ENCODE results near the gene HOXB9.

The HOXB9 gene

DNA sequence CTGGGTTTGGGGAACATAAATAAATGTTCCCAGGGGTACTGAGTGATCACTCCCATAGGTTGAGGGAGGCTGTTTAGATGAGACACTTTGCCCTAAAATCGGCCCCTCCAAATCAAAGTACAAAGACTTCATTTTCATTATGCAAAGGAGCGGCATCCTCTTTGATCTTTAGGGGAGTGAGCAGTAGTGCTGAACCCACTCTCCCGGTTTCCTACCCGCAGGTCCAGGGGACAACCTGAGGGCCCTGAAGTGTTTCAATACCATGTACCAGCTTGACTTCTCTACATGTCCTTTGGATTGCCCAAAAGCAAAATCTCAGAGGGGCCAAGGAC lies 25.0 kb downstream of the HOXB9 start:
- Mint-ChIP-seq H3K27ac (no peak overlapping the region), H3K4me3 (no peak overlapping the region), H3K9me3 (ENCODE audit: low read depth) (no peaks in the 10 kb centered on the region), H3K27me3 (peaks cover 58% of the 10 kb centered on the region), H3K4me1 (ENCODE audit: low read depth) (peaks cover 26% of the 10 kb centered on the region), H3K36me3 (no peaks in the 10 kb centered on the region)

DNA sequence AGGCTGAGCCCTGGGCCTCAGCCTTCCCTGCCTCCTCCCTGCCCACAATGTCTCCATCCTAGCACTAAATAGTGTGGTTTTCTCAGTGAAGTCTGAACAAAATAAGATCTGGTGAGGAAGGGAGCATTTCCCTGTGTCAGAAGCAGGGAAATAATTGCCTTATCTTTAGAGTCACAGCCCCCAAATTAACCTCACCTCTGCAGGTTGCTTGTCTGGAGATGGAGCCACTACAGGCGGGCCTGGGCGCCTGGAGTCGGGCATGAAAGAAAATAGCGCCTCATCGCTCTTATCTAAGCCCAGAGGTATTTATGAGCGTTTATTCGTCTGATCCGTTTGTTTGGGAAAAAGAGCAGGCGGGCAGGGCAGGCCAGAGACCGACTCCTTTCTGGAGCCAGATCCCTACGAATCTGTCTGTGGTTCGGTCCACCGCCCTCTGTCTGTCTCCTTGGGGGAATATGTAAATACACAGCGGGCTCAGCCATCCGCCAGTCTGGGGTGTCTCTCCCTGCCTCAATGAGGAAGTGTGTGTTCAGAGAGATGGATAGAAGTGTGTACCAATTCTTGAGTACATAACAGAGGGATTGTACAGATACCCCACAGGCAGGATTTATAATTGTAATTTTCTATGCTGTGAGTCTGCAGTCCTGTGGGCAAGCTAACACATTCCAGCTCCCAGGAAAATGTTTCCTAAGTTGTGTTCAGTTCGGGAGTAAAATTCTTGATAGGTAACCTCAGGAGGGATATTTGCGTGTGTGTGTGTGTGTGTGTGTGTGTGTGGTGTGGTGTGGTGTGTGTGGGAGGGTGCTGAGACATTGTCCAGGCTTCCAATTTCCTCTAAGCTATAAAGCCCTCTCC lies 25.7 kb downstream of the HOXB9 start:
- Mint-ChIP-seq H3K27me3 (peaks cover 59% of the 10 kb centered on the region), H3K4me1 (ENCODE audit: low read depth) (peaks cover 26% of the 10 kb centered on the region), H3K9me3 (ENCODE audit: low read depth) (no peaks in the 10 kb centered on the region), H3K36me3 (no peaks in the 10 kb centered on the region), H3K27ac (no peak overlapping the region), H3K4me3 (no peak overlapping the region)

DNA sequence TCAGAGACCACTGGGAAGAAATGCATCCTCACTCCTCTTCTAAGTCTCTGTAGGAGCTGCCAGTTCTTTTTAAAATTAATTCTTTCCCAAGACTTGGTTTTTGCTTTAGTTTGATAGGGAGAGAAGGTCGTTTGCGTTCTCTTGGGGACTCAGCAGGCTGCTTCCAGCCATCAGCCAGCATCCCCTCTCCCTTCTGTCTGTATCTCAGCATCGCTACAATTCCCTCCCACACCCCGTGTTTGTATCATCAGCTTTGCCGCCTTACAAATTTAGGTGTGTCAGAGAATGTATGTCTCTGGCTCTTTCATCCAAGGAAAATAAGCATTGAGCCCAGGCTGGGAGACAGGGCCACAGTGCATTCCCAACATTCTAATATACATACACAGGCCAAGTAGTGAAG lies 26.8 kb downstream of the HOXB9 start:
- no peak overlapping the region for H3K27ac Mint-ChIP-seq
- no peaks in the 10 kb centered on the region for H3K9me3 Mint-ChIP-seq (ENCODE audit: low read depth)
- H3K4me3 Mint-ChIP-seq, result no peak overlapping the region
- H3K36me3 Mint-ChIP-seq, result no peaks in the 10 kb centered on the region
- peaks cover 57% of the 10 kb centered on the region for H3K27me3 Mint-ChIP-seq
- H3K4me1 Mint-ChIP-seq (ENCODE audit: low read depth), result peaks cover 26% of the 10 kb centered on the region

DNA sequence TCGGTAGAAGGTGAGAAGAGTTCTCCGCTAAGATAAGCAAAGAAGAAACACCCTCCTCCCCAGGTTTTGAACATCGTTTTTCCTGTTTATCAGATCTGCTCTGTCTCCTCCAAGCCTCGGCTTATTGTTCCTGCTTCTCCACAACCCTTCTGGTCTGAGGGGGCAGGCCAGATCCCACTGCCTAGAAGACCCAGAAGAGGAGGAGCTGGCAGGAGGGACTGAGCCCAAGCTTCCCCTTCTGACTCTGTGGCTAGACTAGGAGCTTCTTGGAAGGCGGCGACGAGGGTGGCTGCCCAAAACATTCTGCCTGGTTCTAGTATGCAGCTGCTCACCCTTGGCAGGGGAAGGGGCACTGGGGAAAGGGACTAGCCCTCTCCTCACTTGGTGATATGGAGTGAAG lies 27.4 kb downstream of the HOXB9 start:
- Mint-ChIP-seq H3K27me3 (peaks cover 58% of the 10 kb centered on the region), H3K4me1 (ENCODE audit: low read depth) (peaks cover 30% of the 10 kb centered on the region), H3K4me3 (peak overlapping the region; percentile 88), H3K9me3 (ENCODE audit: low read depth) (no peaks in the 10 kb centered on the region), H3K27ac (no peak overlapping the region), H3K36me3 (no peaks in the 10 kb centered on the region)

DNA sequence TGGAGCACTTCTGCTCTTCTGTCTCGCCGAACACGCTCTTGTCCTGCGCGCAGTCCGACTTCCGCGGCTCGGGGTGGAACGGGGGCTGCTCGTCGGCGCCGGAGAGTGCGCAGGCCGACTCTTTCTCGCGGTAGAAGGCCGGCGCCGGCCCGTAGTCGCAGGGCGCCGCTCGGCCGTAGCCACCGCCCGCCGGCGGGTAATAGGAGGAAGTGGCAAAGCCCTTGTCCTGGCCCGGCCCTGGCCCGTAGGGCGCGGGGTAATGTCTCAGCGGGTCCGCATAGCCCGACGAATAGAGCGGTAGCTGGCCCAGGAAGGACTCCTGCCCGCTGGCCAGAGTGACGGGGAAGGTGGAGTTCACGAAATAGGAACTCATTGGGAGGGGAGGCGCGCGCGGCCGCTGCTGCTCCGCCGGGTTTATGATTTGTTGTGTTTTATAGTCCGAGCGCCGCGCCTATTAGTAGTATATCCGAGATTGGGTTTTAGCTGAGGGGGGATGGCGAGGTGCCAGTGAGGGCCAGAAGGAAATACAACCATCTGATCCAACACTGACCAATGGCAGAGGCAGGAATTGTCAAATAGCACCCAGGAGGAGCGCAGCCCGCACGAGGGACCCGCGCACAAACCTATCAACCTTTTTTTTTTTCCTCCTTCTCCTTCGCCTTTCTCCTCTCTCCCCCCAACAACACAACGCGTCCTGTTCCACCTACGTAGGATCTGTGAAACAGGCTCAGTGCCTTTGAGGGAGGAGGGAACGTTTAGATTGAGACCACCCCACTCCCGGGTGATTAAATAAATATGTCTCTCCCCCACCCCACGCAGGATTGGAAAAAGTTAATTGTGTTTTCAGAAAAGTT lies 28.2 kb downstream of the HOXB9 start:
- no peaks in the 10 kb centered on the region for H3K36me3 Mint-ChIP-seq
- H3K27ac Mint-ChIP-seq, result no peak overlapping the region
- peaks cover 37% of the 10 kb centered on the region for H3K4me1 Mint-ChIP-seq (ENCODE audit: low read depth)
- H3K4me3 Mint-ChIP-seq, result peak overlapping the region; percentile 88
- no peaks in the 10 kb centered on the region for H3K9me3 Mint-ChIP-seq (ENCODE audit: low read depth)
- H3K27me3 Mint-ChIP-seq, result peaks cover 51% of the 10 kb centered on the region

DNA sequence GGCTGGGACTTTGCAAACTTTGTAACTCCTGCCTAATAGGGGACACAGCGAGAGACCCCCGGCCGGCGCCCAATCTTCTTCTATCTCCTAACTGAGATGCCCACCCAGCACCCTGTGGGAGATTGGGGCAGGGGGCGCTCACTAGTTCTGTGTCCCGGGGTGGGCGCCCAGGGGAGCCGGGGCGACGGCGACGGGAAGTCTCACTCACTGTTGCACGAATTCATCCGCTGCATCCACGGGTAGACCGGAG lies 28.7 kb downstream of the HOXB9 start:
- H3K4me1 Mint-ChIP-seq (ENCODE audit: low read depth), result peaks cover 42% of the 10 kb centered on the region
- peak overlapping the region; percentile 88 for H3K4me3 Mint-ChIP-seq
- peaks cover 52% of the 10 kb centered on the region for H3K27me3 Mint-ChIP-seq
- no peaks in the 10 kb centered on the region for H3K9me3 Mint-ChIP-seq (ENCODE audit: low read depth)
- no peaks in the 10 kb centered on the region for H3K36me3 Mint-ChIP-seq
- H3K27ac Mint-ChIP-seq, result no peak overlapping the region

DNA sequence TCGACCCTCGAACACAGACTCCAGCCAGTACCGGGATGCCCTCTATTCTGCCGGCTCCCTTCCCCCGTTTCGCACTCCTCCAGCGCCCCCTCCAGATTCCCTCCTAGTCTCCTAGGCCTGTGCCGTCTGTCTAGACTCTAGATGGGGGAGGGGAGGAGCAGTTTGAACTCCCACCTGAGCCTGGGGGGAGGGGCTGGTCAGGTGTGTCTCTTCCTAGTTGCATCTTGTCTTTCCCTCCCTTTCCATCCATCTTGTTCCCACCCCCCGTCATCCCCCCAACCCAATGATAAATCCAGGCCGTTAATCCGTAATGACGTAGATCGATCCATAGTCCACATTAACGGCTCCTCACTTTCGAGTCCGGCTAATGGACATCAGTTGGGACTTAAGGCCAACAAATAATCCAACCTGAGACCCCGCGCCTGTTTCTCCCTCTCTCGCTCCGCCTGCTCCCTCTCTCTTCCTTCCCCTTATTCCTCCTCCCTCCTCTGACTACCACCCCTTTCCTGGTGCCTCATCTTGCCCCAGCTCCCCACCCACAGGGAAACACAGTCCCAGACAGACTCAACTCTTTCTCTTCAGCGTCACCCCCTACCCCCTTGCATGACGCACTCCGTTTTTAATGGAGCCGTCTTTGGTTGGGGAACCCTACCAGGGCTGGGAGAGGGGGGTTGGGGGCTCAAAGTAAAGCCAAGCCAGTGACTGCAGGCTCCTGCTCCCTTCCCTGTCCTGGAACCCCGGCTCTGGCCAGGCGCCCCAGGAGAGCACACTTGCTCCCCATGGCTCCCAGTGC lies 29.2 kb downstream of the HOXB9 start:
- H3K4me3 Mint-ChIP-seq, result peak overlapping the region; percentile 88
- no peak overlapping the region for H3K27ac Mint-ChIP-seq
- peaks cover 43% of the 10 kb centered on the region for H3K4me1 Mint-ChIP-seq (ENCODE audit: low read depth)
- peaks cover 51% of the 10 kb centered on the region for H3K27me3 Mint-ChIP-seq
- no peaks in the 10 kb centered on the region for H3K36me3 Mint-ChIP-seq
- no peaks in the 10 kb centered on the region for H3K9me3 Mint-ChIP-seq (ENCODE audit: low read depth)

DNA sequence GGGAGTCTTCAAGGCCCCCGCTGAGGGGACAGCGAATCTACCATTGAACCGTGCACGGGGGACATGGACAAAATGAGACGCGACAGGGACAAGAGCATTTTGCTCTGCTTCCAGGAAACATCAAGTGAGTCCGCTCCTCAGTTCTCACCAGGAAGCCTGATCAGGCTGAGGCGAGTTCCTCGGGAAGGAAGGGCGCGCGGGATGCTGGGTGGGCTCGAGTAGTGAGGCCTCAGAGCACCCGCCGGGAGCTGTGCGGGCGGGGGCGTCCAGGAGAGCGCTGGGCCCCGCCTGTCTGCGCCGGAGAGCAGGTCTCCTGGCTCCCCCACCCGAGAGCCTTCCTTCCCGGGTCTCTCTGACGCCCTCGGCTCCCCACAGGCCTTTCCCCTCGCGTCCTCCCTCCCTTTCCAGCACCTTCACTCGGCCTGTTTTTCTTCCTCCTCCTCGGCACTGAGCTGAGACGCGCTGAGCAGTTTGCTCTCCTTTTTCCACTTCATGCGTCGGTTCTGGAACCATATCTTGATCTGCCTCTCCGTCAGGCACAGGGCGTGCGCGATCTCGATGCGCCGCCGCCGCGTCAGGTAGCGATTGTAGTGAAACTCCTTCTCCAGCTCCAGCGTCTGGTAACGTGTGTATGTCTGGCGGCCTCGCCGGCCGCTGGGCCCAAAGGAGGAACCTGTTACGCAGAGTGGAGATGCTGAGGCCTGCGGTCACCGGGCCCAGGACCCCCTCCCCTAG lies 30.0 kb downstream of the HOXB9 start:
- H3K4me3 Mint-ChIP-seq, result peak overlapping the region; percentile 88
- H3K36me3 Mint-ChIP-seq, result no peaks in the 10 kb centered on the region
- no peak overlapping the region for H3K27ac Mint-ChIP-seq
- H3K27me3 Mint-ChIP-seq, result peaks cover 57% of the 10 kb centered on the region
- peaks cover 43% of the 10 kb centered on the region for H3K4me1 Mint-ChIP-seq (ENCODE audit: low read depth)
- H3K9me3 Mint-ChIP-seq (ENCODE audit: low read depth), result no peaks in the 10 kb centered on the region

DNA sequence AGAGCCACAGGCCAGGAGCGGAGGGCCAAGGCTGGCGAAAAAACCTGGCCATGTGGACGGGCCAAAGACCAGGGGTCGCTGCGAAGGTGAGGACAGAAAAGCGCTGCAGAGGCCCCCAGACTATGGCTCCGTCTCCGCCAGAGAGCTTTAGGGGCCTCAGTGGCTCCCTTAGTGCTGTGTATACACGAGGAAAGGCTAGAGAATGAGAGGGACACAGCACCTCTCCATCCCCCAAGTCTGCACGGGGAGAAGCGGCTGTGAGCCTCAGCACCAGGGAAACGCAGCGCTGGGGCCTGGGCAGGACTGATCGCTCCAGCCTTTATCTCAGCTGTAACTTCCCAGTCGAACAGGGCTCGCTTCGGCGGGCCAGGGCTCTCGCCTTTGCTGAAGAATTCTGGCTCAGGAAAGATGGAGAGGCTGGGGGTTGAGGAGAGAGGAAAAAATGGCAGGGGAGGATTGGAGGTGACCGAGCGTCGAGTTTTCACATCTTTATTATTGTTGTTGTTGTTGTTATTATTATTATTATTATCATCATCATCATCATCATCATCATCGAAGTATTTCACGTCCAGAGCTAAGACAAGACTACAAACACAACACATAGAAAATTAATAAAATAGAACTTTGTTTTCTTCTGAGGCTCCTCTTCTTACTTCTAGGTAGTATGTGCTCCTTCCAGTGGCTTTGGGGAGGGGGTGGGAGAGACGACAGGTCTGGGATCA lies 30.7 kb downstream of the HOXB9 start:
- H3K4me3 Mint-ChIP-seq, result peak overlapping the region; percentile 40
- H3K36me3 Mint-ChIP-seq, result no peaks in the 10 kb centered on the region
- H3K27ac Mint-ChIP-seq, result no peak overlapping the region
- peaks cover 58% of the 10 kb centered on the region for H3K27me3 Mint-ChIP-seq
- no peaks in the 10 kb centered on the region for H3K9me3 Mint-ChIP-seq (ENCODE audit: low read depth)
- H3K4me1 Mint-ChIP-seq (ENCODE audit: low read depth), result peaks cover 43% of the 10 kb centered on the region

DNA sequence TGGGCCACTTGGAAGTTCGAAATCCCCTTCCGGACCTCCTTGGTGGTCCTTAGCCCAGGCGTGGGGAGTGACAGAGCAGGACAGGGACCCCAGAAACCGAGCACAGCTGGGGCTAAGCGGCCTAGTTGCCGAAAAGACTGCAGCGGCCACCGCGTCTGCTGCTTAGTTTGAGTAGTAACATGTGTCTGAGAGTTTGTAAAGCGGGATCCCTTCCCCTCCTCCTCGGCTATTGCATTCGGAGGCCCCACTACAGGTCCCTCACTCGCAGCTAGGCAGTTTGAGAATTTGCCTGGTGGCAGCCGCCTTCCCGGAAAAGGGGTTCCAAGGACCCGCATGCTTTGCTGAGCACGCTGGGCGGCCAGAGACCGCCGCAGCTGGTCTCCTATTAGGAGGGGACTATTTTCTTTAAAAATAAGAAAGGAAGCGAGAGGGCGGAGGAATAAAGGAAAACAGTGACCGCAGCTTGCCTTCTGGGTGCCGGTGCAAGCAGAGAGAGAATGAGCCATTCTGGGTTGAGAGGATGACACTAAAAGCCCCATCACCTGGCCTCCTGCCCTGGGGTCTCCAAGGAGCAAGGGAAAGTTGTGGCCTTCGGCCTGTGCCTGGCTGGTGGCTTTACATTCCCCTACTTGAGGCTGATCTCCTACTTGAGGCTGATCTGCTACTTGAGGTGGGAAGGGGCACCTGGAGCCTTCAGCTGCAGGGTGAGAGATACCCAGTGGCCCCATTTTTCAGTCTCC lies 31.4 kb downstream of the HOXB9 start:
- H3K36me3 Mint-ChIP-seq, result no peaks in the 10 kb centered on the region
- peak overlapping the region; percentile 3 for H3K4me3 Mint-ChIP-seq
- no peak overlapping the region for H3K27ac Mint-ChIP-seq
- H3K9me3 Mint-ChIP-seq (ENCODE audit: low read depth), result no peaks in the 10 kb centered on the region
- H3K4me1 Mint-ChIP-seq (ENCODE audit: low read depth), result peaks cover 44% of the 10 kb centered on the region
- H3K27me3 Mint-ChIP-seq, result peaks cover 54% of the 10 kb centered on the region

DNA sequence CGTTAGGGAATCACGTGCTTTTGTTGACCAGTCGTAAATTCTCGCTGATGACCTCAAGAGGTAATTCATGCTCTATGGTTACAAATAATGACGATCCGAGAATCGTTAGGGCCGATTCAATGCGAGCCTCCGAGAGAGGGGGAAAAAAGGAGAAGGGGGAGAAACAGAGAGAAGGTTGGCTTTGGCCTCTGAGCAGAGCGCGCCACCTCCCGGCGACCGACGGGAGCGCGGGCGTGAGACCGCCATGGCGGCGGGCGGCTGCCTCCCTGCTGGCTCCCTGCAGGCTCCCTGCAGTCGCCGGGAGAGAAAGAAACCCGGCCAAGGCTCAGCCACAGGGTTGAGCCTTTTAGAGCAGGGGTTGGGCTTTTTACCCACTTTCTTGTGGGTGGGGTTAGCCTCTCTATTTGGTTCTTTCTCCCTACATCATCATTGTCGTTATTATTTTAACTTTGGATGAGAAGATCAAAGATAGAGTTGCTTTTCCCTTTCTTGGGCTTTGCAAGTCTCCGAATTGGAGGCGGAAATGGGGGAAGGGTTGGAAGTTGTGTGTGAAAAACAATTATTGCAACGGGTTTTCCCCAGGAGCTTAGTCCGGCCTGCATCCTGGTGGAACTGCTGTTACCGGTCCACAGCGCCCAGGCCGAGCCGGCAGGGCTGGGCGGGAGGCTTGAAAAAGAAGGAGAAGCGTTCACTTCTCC lies 32.2 kb downstream of the HOXB9 start:
- peak overlapping the region; percentile 85 for H3K4me3 Mint-ChIP-seq
- H3K27me3 Mint-ChIP-seq, result peaks cover 52% of the 10 kb centered on the region
- H3K4me1 Mint-ChIP-seq (ENCODE audit: low read depth), result peaks cover 45% of the 10 kb centered on the region
- no peaks in the 10 kb centered on the region for H3K36me3 Mint-ChIP-seq
- no peak overlapping the region for H3K27ac Mint-ChIP-seq
- H3K9me3 Mint-ChIP-seq (ENCODE audit: low read depth), result no peaks in the 10 kb centered on the region

DNA sequence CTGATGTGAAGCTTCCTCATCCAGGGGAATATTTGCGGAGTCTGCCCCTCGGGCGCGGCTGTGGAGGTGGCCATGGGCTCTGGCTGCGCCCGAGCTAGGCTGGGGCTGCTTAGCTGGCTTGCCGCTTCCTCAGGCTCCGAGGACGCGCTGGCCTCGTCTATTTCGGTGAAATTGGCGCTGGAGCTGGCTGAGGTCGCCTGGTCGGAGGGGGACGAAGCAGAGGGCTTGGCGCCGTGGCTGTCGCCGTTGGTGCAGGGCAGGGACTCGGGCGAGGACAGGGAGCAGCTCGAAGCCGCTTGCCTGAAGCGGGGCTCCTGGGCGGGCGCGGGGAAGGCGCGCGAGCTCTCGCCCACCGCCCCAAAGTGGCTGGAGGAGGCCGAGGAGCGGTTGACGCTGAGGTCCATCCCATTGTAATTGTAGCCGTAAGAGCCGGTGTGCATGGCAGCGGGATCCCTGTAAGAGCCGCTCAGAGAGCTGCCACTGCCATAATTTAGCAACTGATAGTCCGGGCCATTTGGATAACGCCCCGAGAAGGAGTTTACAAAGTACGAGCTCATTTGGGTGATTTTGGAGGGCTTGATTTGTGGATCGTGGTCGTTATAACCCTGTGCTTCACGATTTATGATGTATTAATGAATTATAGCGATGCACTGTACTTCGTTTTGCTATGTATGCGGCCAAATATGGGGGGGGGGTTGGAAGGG lies 32.9 kb downstream of the HOXB9 start, which contains the start of gene HOXB5:
Gene HOXB5 (minus strand): TSS at position 654 of the 704 bp plus-strand sequence. CDS start 97 bp downstream, at position 557.
- H3K27me3 Mint-ChIP-seq, result peaks cover 52% of the 10 kb centered on the region
- no peak within 1 kb of the TSS for H3K27ac Mint-ChIP-seq
- peak within 1 kb of the TSS; percentile 85 for H3K4me3 Mint-ChIP-seq
- H3K36me3 Mint-ChIP-seq, result no peaks in the 10 kb centered on the region
- H3K4me1 Mint-ChIP-seq (ENCODE audit: low read depth), result peaks cover 39% of the 10 kb centered on the region
- no peaks in the 10 kb centered on the region for H3K9me3 Mint-ChIP-seq (ENCODE audit: low read depth)

Measured in activated naive CD8-positive, alpha-beta T cell (primary cell).